ENCODE data around the gene PTPRN2.

PTPRN2 gene

GRCh38 chr7:158024881-158025280 lies 562.7 kb downstream of the PTPRN2 start:
- no peak for DNase-seq (ENCODE audit: extremely low spot score)
- ChIA-PET CTCF (no interaction called here), POLR2A (no interaction called here)
- TF ChIP-seq ARNT (IDR thresholded peaks at IDR 0.05) (no peak), LEF1 (IDR thresholded peaks at IDR 0.05; ENCODE audit: borderline replicate concordance) (no peak), NFRKB (IDR thresholded peaks at IDR 0.05) (no peak), L3MBTL2 (conservative IDR thresholded peaks at IDR 0.05) (no peak), ELF4 (IDR thresholded peaks at IDR 0.05) (no peak)

- POLR2A ChIA-PET: no interaction called here
- CTCF ChIA-PET: no interaction called here
- TF ChIP-seq SUZ12 (IDR thresholded peaks at IDR 0.05): no peak
- no peak for TF ChIP-seq HDGF (IDR thresholded peaks at IDR 0.05; ENCODE audit: borderline replicate concordance)
- no peak for TF ChIP-seq FOXM1 (IDR thresholded peaks at IDR 0.05; ENCODE audit: borderline replicate concordance)
- no peak for TF ChIP-seq L3MBTL2 (conservative IDR thresholded peaks at IDR 0.05)
- no peak for TF ChIP-seq PKNOX1 (IDR thresholded peaks at IDR 0.05)
- TF ChIP-seq ELF4 (IDR thresholded peaks at IDR 0.05): no peak
- no peak for DNase-seq (ENCODE audit: extremely low spot score)
Measured at GRCh38 chr7:158024351-158024715, 563.3 kb downstream of the PTPRN2 start.

- POLR2A ChIA-PET: no interaction called here
- CTCF ChIA-PET: no interaction called here
Measured at GRCh38 chr7:158023681-158024350, 563.8 kb downstream of the PTPRN2 start.

GRCh38 chr7:158023157-158023556 lies 564.5 kb downstream of the PTPRN2 start:
- ChIA-PET POLR2A (no interaction called here), CTCF (no interaction called here)
- no peak for TF ChIP-seq L3MBTL2 (conservative IDR thresholded peaks at IDR 0.05)
- TF ChIP-seq ZNF384 (IDR thresholded peaks at IDR 0.05): no peak
- TF ChIP-seq ELF4 (IDR thresholded peaks at IDR 0.05): no peak
- no peak for TF ChIP-seq PKNOX1 (IDR thresholded peaks at IDR 0.05)
- no peak for TF ChIP-seq FOXA1 (IDR thresholded peaks at IDR 0.05)
- no peak for TF ChIP-seq LEF1 (IDR thresholded peaks at IDR 0.05; ENCODE audit: borderline replicate concordance)
- no peak for TF ChIP-seq BHLHE40 (IDR thresholded peaks at IDR 0.05; ENCODE audit: borderline replicate concordance)
- no peak for TF ChIP-seq NFRKB (IDR thresholded peaks at IDR 0.05)
- no peak for TF ChIP-seq TARDBP (IDR thresholded peaks at IDR 0.05)
- TF ChIP-seq SP1 (IDR thresholded peaks at IDR 0.05): no peak
- no peak for TF ChIP-seq HDGF (IDR thresholded peaks at IDR 0.05; ENCODE audit: borderline replicate concordance)
- TF ChIP-seq ARNT (IDR thresholded peaks at IDR 0.05): no peak
- no peak for TF ChIP-seq CTBP1 (IDR thresholded peaks at IDR 0.05; ENCODE audit: borderline replicate concordance)
- DNase-seq (ENCODE audit: extremely low spot score): no peak

More at GRCh38 chr7:158023681-158024350, 563.8 kb downstream of the PTPRN2 start:
- TF ChIP-seq ZNF384 (IDR thresholded peaks at IDR 0.05): no peak
- TF ChIP-seq NFRKB (IDR thresholded peaks at IDR 0.05): no peak
- TF ChIP-seq SP1 (IDR thresholded peaks at IDR 0.05): no peak
- no peak for TF ChIP-seq SUZ12 (IDR thresholded peaks at IDR 0.05)
- no peak for TF ChIP-seq BHLHE40 (IDR thresholded peaks at IDR 0.05; ENCODE audit: borderline replicate concordance)
- TF ChIP-seq LEF1 (IDR thresholded peaks at IDR 0.05; ENCODE audit: borderline replicate concordance): no peak
- TF ChIP-seq TARDBP (IDR thresholded peaks at IDR 0.05): no peak
- TF ChIP-seq CTBP1 (IDR thresholded peaks at IDR 0.05; ENCODE audit: borderline replicate concordance): no peak
- TF ChIP-seq FOXM1 (IDR thresholded peaks at IDR 0.05; ENCODE audit: borderline replicate concordance): no peak
- no peak for TF ChIP-seq ELF4 (IDR thresholded peaks at IDR 0.05)
- no peak for TF ChIP-seq L3MBTL2 (conservative IDR thresholded peaks at IDR 0.05)
- no peak for TF ChIP-seq FOXA1 (IDR thresholded peaks at IDR 0.05)
- no peak for TF ChIP-seq FOXK2 (IDR thresholded peaks at IDR 0.05)
- TF ChIP-seq ARNT (IDR thresholded peaks at IDR 0.05): no peak
- TF ChIP-seq HDGF (IDR thresholded peaks at IDR 0.05; ENCODE audit: borderline replicate concordance): no peak
- no peak for TF ChIP-seq PKNOX1 (IDR thresholded peaks at IDR 0.05)
- DNase-seq (ENCODE audit: extremely low spot score): no peak

- ChIA-PET CTCF (no interaction called here), POLR2A (no interaction called here)
- no peak for DNase-seq (ENCODE audit: extremely low spot score)
- TF ChIP-seq LEF1 (IDR thresholded peaks at IDR 0.05; ENCODE audit: borderline replicate concordance) (no peak), FOXK2 (IDR thresholded peaks at IDR 0.05) (no peak), L3MBTL2 (conservative IDR thresholded peaks at IDR 0.05) (no peak), ELF4 (IDR thresholded peaks at IDR 0.05) (no peak), ZNF384 (IDR thresholded peaks at IDR 0.05) (no peak), TARDBP (IDR thresholded peaks at IDR 0.05) (no peak), SP1 (IDR thresholded peaks at IDR 0.05) (no peak), SUZ12 (IDR thresholded peaks at IDR 0.05) (no peak), BHLHE40 (IDR thresholded peaks at IDR 0.05; ENCODE audit: borderline replicate concordance) (no peak)
Measured at GRCh38 chr7:158022601-158023000, 565.0 kb downstream of the PTPRN2 start.

GRCh38 chr7:158021836-158022235 lies 565.8 kb downstream of the PTPRN2 start:
- TF ChIP-seq FOXM1 (IDR thresholded peaks at IDR 0.05; ENCODE audit: borderline replicate concordance) (no peak), BHLHE40 (IDR thresholded peaks at IDR 0.05; ENCODE audit: borderline replicate concordance) (no peak), TARDBP (IDR thresholded peaks at IDR 0.05) (no peak), HDGF (IDR thresholded peaks at IDR 0.05; ENCODE audit: borderline replicate concordance) (no peak), NFRKB (IDR thresholded peaks at IDR 0.05) (no peak), PKNOX1 (IDR thresholded peaks at IDR 0.05) (no peak), L3MBTL2 (conservative IDR thresholded peaks at IDR 0.05) (no peak), ELF4 (IDR thresholded peaks at IDR 0.05) (no peak), SP1 (IDR thresholded peaks at IDR 0.05) (no peak), FOXK2 (IDR thresholded peaks at IDR 0.05) (no peak), ARNT (IDR thresholded peaks at IDR 0.05) (no peak), ZNF384 (IDR thresholded peaks at IDR 0.05) (no peak), SUZ12 (IDR thresholded peaks at IDR 0.05) (no peak), FOXA1 (IDR thresholded peaks at IDR 0.05) (no peak), LEF1 (IDR thresholded peaks at IDR 0.05; ENCODE audit: borderline replicate concordance) (no peak)
- ChIA-PET CTCF (no interaction called here), POLR2A (no interaction called here)
- no peak for DNase-seq (ENCODE audit: extremely low spot score)
